GM12878 (cell line): ENCODE measurements around the gene GMDS.

ENCODE experiments used
- BCL3 ChIP-seq: IDR thresholded peaks from 2 replicates; pipeline ENCODE4 v1.6.1; 2011; ENCODE audit warnings: borderline replicate concordance, low read depth, mild to moderate bottlenecking, moderate library complexity, low read length; ENCODE audit not compliant: insufficient read depth, poor library complexity, severe bottlenecking
- ESRRA ChIP-seq: IDR thresholded peaks from 2 replicates; pipeline ENCODE4 v1.6.1; 2012; ENCODE audit warnings: mild to moderate bottlenecking, low read length, improper control_type of control experiment
- POLR2A ChIP-seq: IDR thresholded peaks from 2 replicates; pipeline ENCODE4 v1.6.1; 2011; ENCODE audit warnings: low read depth, mild to moderate bottlenecking, low read length
- RELB ChIP-seq: fragments of 450-650 bp; IDR thresholded peaks from 2 replicates; pipeline ENCODE4 v1.6.1; 2017; ENCODE audit warnings: low read depth, mild to moderate bottlenecking, moderate library complexity
- SIN3A ChIP-seq: IDR thresholded peaks from 2 replicates; pipeline ENCODE4 v1.6.1; 2012; ENCODE audit warnings: low read depth, low read length, improper control_type of control experiment
- TF ChIP-seq, protein P1 (sequence below), 3 experiments: IDR thresholded peaks in 2 of 3; conservative IDR thresholded peaks in 1 of 3; 2 replicates each; pipeline ENCODE4 v1.5.1; 2011; ENCODE audit warnings: low read depth in 3 of 3, low read length in 3 of 3, mild to moderate bottlenecking in 3 of 3, control low read depth in 2 of 3, moderate library complexity in 2 of 3, inconsistent platforms in 1 of 3, mixed read lengths in 1 of 3; ENCODE audit not compliant: control insufficient read depth in 2 of 3, insufficient read depth in 1 of 3; ENCODE audit errors: extremely low read depth in 1 of 3
- TF ChIP-seq, protein P2 (sequence below): fragments of 450-650 bp; IDR thresholded peaks from 2 replicates; pipeline ENCODE4 v1.6.1; 2017; ENCODE audit warnings: antibody characterized with exemption, mild to moderate bottlenecking, moderate library complexity

- TF ChIP-seq BCL3 (no peak), POLR2A (no peak), SIN3A (no peak), ESRRA (no peak), RELB (no peak)
- TF ChIP-seq, protein P1, sequence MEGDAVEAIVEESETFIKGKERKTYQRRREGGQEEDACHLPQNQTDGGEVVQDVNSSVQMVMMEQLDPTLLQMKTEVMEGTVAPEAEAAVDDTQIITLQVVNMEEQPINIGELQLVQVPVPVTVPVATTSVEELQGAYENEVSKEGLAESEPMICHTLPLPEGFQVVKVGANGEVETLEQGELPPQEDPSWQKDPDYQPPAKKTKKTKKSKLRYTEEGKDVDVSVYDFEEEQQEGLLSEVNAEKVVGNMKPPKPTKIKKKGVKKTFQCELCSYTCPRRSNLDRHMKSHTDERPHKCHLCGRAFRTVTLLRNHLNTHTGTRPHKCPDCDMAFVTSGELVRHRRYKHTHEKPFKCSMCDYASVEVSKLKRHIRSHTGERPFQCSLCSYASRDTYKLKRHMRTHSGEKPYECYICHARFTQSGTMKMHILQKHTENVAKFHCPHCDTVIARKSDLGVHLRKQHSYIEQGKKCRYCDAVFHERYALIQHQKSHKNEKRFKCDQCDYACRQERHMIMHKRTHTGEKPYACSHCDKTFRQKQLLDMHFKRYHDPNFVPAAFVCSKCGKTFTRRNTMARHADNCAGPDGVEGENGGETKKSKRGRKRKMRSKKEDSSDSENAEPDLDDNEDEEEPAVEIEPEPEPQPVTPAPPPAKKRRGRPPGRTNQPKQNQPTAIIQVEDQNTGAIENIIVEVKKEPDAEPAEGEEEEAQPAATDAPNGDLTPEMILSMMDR (IDR thresholded peaks at IDR 0.05 in 2 of 3, conservative IDR thresholded peaks at IDR 0.05 in 1 of 3; ENCODE audit: control insufficient read depth in 2 of 3, extremely low read depth in 1 of 3, insufficient read depth in 1 of 3, low read depth in 3 of 3, low read length in 3 of 3): no peak
- TF ChIP-seq, protein P2, sequence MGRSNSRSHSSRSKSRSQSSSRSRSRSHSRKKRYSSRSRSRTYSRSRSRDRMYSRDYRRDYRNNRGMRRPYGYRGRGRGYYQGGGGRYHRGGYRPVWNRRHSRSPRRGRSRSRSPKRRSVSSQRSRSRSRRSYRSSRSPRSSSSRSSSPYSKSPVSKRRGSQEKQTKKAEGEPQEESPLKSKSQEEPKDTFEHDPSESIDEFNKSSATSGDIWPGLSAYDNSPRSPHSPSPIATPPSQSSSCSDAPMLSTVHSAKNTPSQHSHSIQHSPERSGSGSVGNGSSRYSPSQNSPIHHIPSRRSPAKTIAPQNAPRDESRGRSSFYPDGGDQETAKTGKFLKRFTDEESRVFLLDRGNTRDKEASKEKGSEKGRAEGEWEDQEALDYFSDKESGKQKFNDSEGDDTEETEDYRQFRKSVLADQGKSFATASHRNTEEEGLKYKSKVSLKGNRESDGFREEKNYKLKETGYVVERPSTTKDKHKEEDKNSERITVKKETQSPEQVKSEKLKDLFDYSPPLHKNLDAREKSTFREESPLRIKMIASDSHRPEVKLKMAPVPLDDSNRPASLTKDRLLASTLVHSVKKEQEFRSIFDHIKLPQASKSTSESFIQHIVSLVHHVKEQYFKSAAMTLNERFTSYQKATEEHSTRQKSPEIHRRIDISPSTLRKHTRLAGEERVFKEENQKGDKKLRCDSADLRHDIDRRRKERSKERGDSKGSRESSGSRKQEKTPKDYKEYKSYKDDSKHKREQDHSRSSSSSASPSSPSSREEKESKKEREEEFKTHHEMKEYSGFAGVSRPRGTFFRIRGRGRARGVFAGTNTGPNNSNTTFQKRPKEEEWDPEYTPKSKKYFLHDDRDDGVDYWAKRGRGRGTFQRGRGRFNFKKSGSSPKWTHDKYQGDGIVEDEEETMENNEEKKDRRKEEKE: no peak
Measured at GRCh38 chr6:1988843-1989242, 256.6 kb downstream of the GMDS start.
